HEK293 (cell line): ENCODE measurements around the gene ATP8A2.
A peak's percentile ranks its signal among the peaks of the same experiment; 100 is the strongest.

Experiments used
- CTCF ChIA-PET: fragments of 350-600 bp; formaldehyde crosslinking; extraction: SDS; loops from one replicate; lab custom pipeline; 2021; ENCODE audit warnings: antibody characterized with exemption; lab: Yijun Ruan, JAX
- POLR2A ChIA-PET: fragments of 300-600 bp; formaldehyde crosslinking; extraction: SDS; loops from one replicate; lab custom pipeline; 2020; ENCODE audit warnings: antibody characterized with exemption, inconsistent platforms; lab: Yijun Ruan, JAX
- H3K27ac ChIP-seq: fragments of 200-500 bp; sonication (Bioruptor generic); 2 replicates; pipeline ENCODE4 v1.5.1; 2014; ENCODE audit warnings: low read depth, low read length, control low read depth, inconsistent platforms; ENCODE audit errors: extremely low read depth
- H3K36me3 ChIP-seq, 2 experiments: fragments of 200-500 bp in 1 of 2; sonication (Bioruptor generic) in 1 of 2; 1 replicate in 1 of 2; 2 replicates in 1 of 2; pipeline ENCODE4 v1.5.1; 2014 to 2017; ENCODE audit warnings: inconsistent platforms in 2 of 2, low read length in 2 of 2; ENCODE audit not compliant: control insufficient read depth in 2 of 2, insufficient read depth in 1 of 2
- H3K4me1 ChIP-seq: fragments of 200-500 bp; sonication (Bioruptor generic); 2 replicates; pipeline ENCODE4 v1.5.1; 2014; ENCODE audit warnings: mild to moderate bottlenecking, low read length, inconsistent platforms; ENCODE audit not compliant: control insufficient read depth, insufficient read depth
- H3K4me3 ChIP-seq: 2 replicates; pipeline ENCODE4 v1.5.1; 2011; ENCODE audit warnings: low read depth, mild to moderate bottlenecking, control low read depth, low read length, moderate library complexity
- H3K9me3 ChIP-seq: fragments of 200-500 bp; sonication (Bioruptor generic); 2 replicates; pipeline ENCODE4 v1.5.1; 2014; ENCODE audit warnings: low read depth, low read length, inconsistent platforms; ENCODE audit not compliant: control insufficient read depth, insufficient read depth
- IKZF3 ChIP-seq: fragments of 450-650 bp; IDR thresholded peaks from 2 replicates; pipeline ENCODE4 v1.5.0; 2018; ENCODE audit warnings: missing biosample characterization, mild to moderate bottlenecking, missing genetic modification characterization, moderate library complexity
- KLF1 ChIP-seq: fragments of 450-650 bp; formaldehyde crosslinking; IDR thresholded peaks from 2 replicates; pipeline ENCODE4 v1.5.1; 2016; ENCODE audit warnings: missing biosample characterization, missing genetic modification characterization
- KLF10 ChIP-seq: fragments of 450-650 bp; IDR thresholded peaks from 2 replicates; pipeline ENCODE4 v1.5.1; 2018; ENCODE audit warnings: missing biosample characterization, mild to moderate bottlenecking, missing genetic modification characterization
- MEIS1 ChIP-seq: sonication (generic); formaldehyde crosslinking; IDR thresholded peaks from 2 replicates; pipeline ENCODE4 v1.8.1; 2022; ENCODE audit warnings: missing genetic modification reagents, mild to moderate bottlenecking, borderline replicate concordance
- SCRT2 ChIP-seq: fragments of 450-650 bp; formaldehyde crosslinking; IDR thresholded peaks from 2 replicates; pipeline ENCODE4 v1.5.1; 2016; ENCODE audit warnings: missing biosample characterization, missing genetic modification characterization
- SETDB1 ChIP-seq: IDR thresholded peaks from one replicate; pipeline ENCODE4 v1.6.1; 2017; ENCODE audit warnings: mild to moderate bottlenecking, low read length, moderate library complexity, mixed read lengths; ENCODE audit not compliant: insufficient read length
- SP7 ChIP-seq: fragments of 450-650 bp; formaldehyde crosslinking; IDR thresholded peaks from 2 replicates; pipeline ENCODE4 v1.5.1; 2016; ENCODE audit warnings: missing biosample characterization, missing genetic modification characterization
- TCF7L2 ChIP-seq: IDR thresholded peaks from 2 replicates; pipeline ENCODE4 v1.6.1; 2011; ENCODE audit warnings: low read depth, mild to moderate bottlenecking, inconsistent platforms, low read length, moderate library complexity, borderline replicate concordance
- ZBTB1 ChIP-seq: fragments of 450-650 bp; formaldehyde crosslinking; IDR thresholded peaks from 2 replicates; pipeline ENCODE4 v1.5.1; 2016; ENCODE audit warnings: missing biosample characterization, missing genetic modification characterization
- ZBTB17 ChIP-seq: fragments of 450-650 bp; formaldehyde crosslinking; IDR thresholded peaks from 2 replicates; pipeline ENCODE4 v1.5.1; 2016; ENCODE audit warnings: missing biosample characterization, missing genetic modification characterization
- ZBTB8A ChIP-seq: fragments of 450-650 bp; formaldehyde crosslinking; IDR thresholded peaks from 2 replicates; pipeline ENCODE4 v1.5.1; 2016; ENCODE audit warnings: missing biosample characterization, missing genetic modification characterization
- ZEB2 ChIP-seq: fragments of 450-650 bp; formaldehyde crosslinking; IDR thresholded peaks from 2 replicates; pipeline ENCODE4 v1.5.1; 2016; ENCODE audit warnings: missing biosample characterization, missing genetic modification characterization
- ZNF112 ChIP-seq: fragments of 450-650 bp; formaldehyde crosslinking; IDR thresholded peaks from 2 replicates; pipeline ENCODE4 v1.5.0; 2017; ENCODE audit warnings: missing biosample characterization, missing genetic modification characterization
- ZNF133 ChIP-seq: fragments of 450-650 bp; formaldehyde crosslinking; IDR thresholded peaks from 2 replicates; pipeline ENCODE4 v1.5.1; 2016; ENCODE audit warnings: missing biosample characterization, missing genetic modification characterization
- ZNF155 ChIP-seq: fragments of 450-650 bp; formaldehyde crosslinking; IDR thresholded peaks from 2 replicates; pipeline ENCODE4 v1.5.1; 2016; ENCODE audit warnings: missing biosample characterization, missing genetic modification characterization
- ZNF157 ChIP-seq: fragments of 450-650 bp; formaldehyde crosslinking; IDR thresholded peaks from 2 replicates; pipeline ENCODE4 v1.5.1; 2016; ENCODE audit warnings: missing biosample characterization, missing genetic modification characterization
- ZNF202 ChIP-seq: fragments of 450-650 bp; formaldehyde crosslinking; IDR thresholded peaks from 2 replicates; pipeline ENCODE4 v1.5.1; 2016; ENCODE audit warnings: missing biosample characterization, missing genetic modification characterization, borderline replicate concordance
- ZNF214 ChIP-seq: fragments of 450-650 bp; formaldehyde crosslinking; IDR thresholded peaks from 2 replicates; pipeline ENCODE4 v1.5.1; 2017; ENCODE audit warnings: missing biosample characterization, mild to moderate bottlenecking, missing genetic modification characterization, borderline replicate concordance
- ZNF23 ChIP-seq: fragments of 450-650 bp; formaldehyde crosslinking; IDR thresholded peaks from 2 replicates; pipeline ENCODE4 v1.5.1; 2016; ENCODE audit warnings: missing biosample characterization, missing genetic modification characterization, borderline replicate concordance
- ZNF521 ChIP-seq: fragments of 450-650 bp; formaldehyde crosslinking; IDR thresholded peaks from 2 replicates; pipeline ENCODE4 v1.5.1; 2017; ENCODE audit warnings: missing biosample characterization, mild to moderate bottlenecking, missing genetic modification characterization
- ZNF529 ChIP-seq: fragments of 450-650 bp; formaldehyde crosslinking; IDR thresholded peaks from 2 replicates; pipeline ENCODE4 v1.5.1; 2017; ENCODE audit warnings: missing genetic modification characterization, missing biosample characterization; ENCODE audit not compliant: insufficient replicate concordance
- ZNF629 ChIP-seq: fragments of 450-650 bp; formaldehyde crosslinking; IDR thresholded peaks from 2 replicates; pipeline ENCODE4 v1.5.1; 2017; ENCODE audit warnings: missing biosample characterization, missing genetic modification characterization
- ZNF664 ChIP-seq: fragments of 450-650 bp; formaldehyde crosslinking; IDR thresholded peaks from 2 replicates; pipeline ENCODE4 v1.5.1; 2016; ENCODE audit warnings: missing biosample characterization, missing genetic modification characterization
- ZNF707 ChIP-seq: fragments of 450-650 bp; formaldehyde crosslinking; IDR thresholded peaks from 2 replicates; pipeline ENCODE4 v1.5.1; 2016; ENCODE audit warnings: missing biosample characterization, missing genetic modification characterization
- ZNF768 ChIP-seq: fragments of 450-650 bp; formaldehyde crosslinking; IDR thresholded peaks from 2 replicates; pipeline ENCODE4 v1.5.1; 2018; ENCODE audit warnings: missing biosample characterization, mild to moderate bottlenecking, missing genetic modification characterization
- TF ChIP-seq, protein P1 (sequence below): fragments of 450-650 bp; formaldehyde crosslinking; IDR thresholded peaks from 2 replicates; pipeline ENCODE4 v1.5.1; 2016; ENCODE audit warnings: missing biosample characterization, missing genetic modification characterization
- TF ChIP-seq, protein P2 (sequence below): fragments of 450-650 bp; formaldehyde crosslinking; IDR thresholded peaks from 2 replicates; pipeline ENCODE4 v1.5.1; 2016; ENCODE audit warnings: missing biosample characterization, missing genetic modification characterization
- TF ChIP-seq, protein P3 (sequence below): fragments of 450-650 bp; formaldehyde crosslinking; IDR thresholded peaks from 2 replicates; pipeline ENCODE4 v1.5.1; 2017; ENCODE audit warnings: missing biosample characterization, missing genetic modification characterization
- TF ChIP-seq, protein P4 (sequence below): sonication (generic); formaldehyde crosslinking; IDR thresholded peaks from 2 replicates; pipeline ENCODE4 v1.8.1; 2022; ENCODE audit warnings: mild to moderate bottlenecking, moderate library complexity, missing genetic modification reagents
- TF ChIP-seq, protein P5 (sequence below): fragments of 450-650 bp; formaldehyde crosslinking; IDR thresholded peaks from 2 replicates; pipeline ENCODE4 v1.5.1; 2016; ENCODE audit warnings: missing biosample characterization, missing genetic modification characterization

The ATP8A2 gene

DNA sequence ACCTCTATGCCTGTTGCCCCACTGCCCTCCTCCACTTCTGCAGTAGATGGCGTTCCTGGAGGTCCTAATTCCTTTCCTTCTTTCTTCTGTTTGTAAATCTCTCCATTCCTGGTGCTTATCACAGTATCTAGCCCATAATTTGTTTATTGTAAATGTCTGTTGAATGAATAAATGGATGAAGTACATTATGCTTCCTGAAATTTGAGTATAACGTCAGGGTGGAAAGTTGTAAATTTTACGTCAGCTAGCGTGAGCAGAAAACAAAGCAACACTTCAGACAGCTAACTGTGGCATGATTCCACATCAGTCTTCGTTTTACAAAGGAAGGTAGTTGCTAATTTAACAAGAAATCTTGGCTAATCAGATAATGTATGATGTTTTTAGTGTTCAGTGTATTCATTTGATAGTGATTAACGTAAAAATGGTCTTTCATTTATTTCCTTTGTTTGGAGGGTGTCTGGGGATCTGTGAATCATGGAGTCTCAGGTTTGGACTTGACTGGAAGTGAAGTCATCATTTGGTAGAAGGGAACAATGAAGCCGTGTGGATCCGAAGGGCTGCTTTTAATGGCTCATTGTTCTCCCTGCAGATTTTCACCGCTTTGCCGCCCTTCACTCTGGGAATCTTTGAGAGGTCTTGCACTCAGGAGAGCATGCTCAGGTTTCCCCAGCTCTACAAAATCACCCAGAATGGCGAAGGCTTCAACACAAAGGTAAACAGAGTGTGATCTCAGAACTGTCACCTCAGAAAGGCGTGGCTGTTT is 465.0 kb downstream of the ATP8A2 start:
- H3K4me1 ChIP-seq = no peaks in the 10 kb centered on the region
- H3K27ac ChIP-seq = no peak overlapping the region
- H3K36me3 ChIP-seq = no peaks in the 10 kb centered on the region
- no peak overlapping the region for H3K4me3 ChIP-seq
- H3K9me3 ChIP-seq = no peaks in the 10 kb centered on the region
- ChIA-PET CTCF (interaction anchor here (0.7 kb wide), 1 partner anchor 1849 kb away, joined by 3 read pairs; no protein-coding TSS in a partner anchor), POLR2A (interaction anchor here (0.7 kb wide), 1 partner anchor 1134 kb away, joined by 3 read pairs; no protein-coding TSS in a partner anchor)
- no peak for TF ChIP-seq ZBTB8A (tag by site-specific recombination)
- TF ChIP-seq SETDB1 = peak; percentile 19
- no peak for TF ChIP-seq ZNF768 (tag by site-specific recombination)
- TF ChIP-seq KLF1 (tag by site-specific recombination) = no peak
- TF ChIP-seq TCF7L2 = no peak
- no peak for TF ChIP-seq ZNF157 (tag by site-specific recombination)
- no peak for TF ChIP-seq ZNF133 (tag by site-specific recombination)
- TF ChIP-seq ZNF521 (tag by site-specific recombination) = no peak
- TF ChIP-seq KLF10 (tag by site-specific recombination) = no peak
- TF ChIP-seq ZNF202 = no peak
- TF ChIP-seq ZNF112 (tag by site-specific recombination) = no peak
- TF ChIP-seq MEIS1 (CRISPR knock-in tag) = no peak
- no peak for TF ChIP-seq ZEB2
- no peak for TF ChIP-seq ZNF214
- no peak for TF ChIP-seq ZNF707 (tag by site-specific recombination)
- peak; percentile 63; the same call in 1 of the 2 replicates for TF ChIP-seq SCRT2
- TF ChIP-seq ZBTB17 = no peak
- no peak for TF ChIP-seq ZNF23 (tag by site-specific recombination)
- TF ChIP-seq, protein P1, sequence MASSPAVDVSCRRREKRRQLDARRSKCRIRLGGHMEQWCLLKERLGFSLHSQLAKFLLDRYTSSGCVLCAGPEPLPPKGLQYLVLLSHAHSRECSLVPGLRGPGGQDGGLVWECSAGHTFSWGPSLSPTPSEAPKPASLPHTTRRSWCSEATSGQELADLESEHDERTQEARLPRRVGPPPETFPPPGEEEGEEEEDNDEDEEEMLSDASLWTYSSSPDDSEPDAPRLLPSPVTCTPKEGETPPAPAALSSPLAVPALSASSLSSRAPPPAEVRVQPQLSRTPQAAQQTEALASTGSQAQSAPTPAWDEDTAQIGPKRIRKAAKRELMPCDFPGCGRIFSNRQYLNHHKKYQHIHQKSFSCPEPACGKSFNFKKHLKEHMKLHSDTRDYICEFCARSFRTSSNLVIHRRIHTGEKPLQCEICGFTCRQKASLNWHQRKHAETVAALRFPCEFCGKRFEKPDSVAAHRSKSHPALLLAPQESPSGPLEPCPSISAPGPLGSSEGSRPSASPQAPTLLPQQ (tag by site-specific recombination) = no peak
- TF ChIP-seq, protein P2, sequence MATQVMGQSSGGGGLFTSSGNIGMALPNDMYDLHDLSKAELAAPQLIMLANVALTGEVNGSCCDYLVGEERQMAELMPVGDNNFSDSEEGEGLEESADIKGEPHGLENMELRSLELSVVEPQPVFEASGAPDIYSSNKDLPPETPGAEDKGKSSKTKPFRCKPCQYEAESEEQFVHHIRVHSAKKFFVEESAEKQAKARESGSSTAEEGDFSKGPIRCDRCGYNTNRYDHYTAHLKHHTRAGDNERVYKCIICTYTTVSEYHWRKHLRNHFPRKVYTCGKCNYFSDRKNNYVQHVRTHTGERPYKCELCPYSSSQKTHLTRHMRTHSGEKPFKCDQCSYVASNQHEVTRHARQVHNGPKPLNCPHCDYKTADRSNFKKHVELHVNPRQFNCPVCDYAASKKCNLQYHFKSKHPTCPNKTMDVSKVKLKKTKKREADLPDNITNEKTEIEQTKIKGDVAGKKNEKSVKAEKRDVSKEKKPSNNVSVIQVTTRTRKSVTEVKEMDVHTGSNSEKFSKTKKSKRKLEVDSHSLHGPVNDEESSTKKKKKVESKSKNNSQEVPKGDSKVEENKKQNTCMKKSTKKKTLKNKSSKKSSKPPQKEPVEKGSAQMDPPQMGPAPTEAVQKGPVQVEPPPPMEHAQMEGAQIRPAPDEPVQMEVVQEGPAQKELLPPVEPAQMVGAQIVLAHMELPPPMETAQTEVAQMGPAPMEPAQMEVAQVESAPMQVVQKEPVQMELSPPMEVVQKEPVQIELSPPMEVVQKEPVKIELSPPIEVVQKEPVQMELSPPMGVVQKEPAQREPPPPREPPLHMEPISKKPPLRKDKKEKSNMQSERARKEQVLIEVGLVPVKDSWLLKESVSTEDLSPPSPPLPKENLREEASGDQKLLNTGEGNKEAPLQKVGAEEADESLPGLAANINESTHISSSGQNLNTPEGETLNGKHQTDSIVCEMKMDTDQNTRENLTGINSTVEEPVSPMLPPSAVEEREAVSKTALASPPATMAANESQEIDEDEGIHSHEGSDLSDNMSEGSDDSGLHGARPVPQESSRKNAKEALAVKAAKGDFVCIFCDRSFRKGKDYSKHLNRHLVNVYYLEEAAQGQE (tag by site-specific recombination) = no peak
- no peak for TF ChIP-seq IKZF3
- TF ChIP-seq ZNF529 (tag by site-specific recombination) = no peak
- TF ChIP-seq, protein P3, sequence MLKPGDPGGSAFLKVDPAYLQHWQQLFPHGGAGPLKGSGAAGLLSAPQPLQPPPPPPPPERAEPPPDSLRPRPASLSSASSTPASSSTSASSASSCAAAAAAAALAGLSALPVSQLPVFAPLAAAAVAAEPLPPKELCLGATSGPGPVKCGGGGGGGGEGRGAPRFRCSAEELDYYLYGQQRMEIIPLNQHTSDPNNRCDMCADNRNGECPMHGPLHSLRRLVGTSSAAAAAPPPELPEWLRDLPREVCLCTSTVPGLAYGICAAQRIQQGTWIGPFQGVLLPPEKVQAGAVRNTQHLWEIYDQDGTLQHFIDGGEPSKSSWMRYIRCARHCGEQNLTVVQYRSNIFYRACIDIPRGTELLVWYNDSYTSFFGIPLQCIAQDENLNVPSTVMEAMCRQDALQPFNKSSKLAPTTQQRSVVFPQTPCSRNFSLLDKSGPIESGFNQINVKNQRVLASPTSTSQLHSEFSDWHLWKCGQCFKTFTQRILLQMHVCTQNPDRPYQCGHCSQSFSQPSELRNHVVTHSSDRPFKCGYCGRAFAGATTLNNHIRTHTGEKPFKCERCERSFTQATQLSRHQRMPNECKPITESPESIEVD = peak; percentile 66
- peak; percentile 91 for TF ChIP-seq ZNF664 (tag by site-specific recombination)
- TF ChIP-seq ZNF629 (tag by site-specific recombination) = 0 out of 2 replicates have a peak, but pooled peaks have one; percentile 25
- TF ChIP-seq ZBTB1 (tag by site-specific recombination) = no peak
- TF ChIP-seq, protein P4, sequence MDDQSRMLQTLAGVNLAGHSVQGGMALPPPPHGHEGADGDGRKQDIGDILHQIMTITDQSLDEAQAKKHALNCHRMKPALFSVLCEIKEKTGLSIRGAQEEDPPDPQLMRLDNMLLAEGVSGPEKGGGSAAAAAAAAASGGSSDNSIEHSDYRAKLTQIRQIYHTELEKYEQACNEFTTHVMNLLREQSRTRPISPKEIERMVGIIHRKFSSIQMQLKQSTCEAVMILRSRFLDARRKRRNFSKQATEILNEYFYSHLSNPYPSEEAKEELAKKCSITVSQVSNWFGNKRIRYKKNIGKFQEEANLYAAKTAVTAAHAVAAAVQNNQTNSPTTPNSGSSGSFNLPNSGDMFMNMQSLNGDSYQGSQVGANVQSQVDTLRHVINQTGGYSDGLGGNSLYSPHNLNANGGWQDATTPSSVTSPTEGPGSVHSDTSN (CRISPR knock-in tag) = no peak
- no peak for TF ChIP-seq SP7 (tag by site-specific recombination)
- TF ChIP-seq, protein P5, sequence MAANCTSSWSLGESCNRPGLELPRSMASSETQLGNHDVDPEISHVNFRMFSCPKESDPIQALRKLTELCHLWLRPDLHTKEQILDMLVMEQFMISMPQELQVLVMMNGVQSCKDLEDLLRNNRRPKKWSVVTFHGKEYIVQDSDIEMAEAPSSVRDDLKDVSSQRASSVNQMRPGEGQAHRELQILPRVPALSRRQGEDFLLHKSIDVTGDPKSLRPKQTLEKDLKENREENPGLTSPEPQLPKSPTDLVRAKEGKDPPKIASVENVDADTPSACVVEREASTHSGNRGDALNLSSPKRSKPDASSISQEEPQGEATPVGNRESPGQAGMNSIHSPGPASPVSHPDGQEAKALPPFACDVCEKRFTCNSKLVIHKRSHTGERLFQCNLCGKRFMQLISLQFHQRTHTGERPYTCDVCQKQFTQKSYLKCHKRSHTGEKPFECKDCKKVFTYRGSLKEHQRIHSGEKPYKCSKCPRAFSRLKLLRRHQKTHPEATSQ (tag by site-specific recombination) = no peak
- no peak for TF ChIP-seq ZNF155 (tag by site-specific recombination)
